HCT116 (cell line): ENCODE results near the gene P3H4. TPM values are rescaled to one million over a fixed set of nuclear protein-coding genes. Genes with fewer than 3 reads are reported as not detected.
A peak's percentile ranks its signal among the peaks of the same experiment; 100 is the strongest.

Source experiments
- ATAC-seq: fragments of 200-7000 bp; cut with Tn5 transposase; 2 replicates; pipeline ENCODE4 v1.9.1; 2020; ENCODE audit warnings: mild to moderate bottlenecking, moderate library complexity
- BruUV-seq: library from RNA; stranded (reverse); fragments of 400-500 nt; replicated peaks from 2 replicates; lab custom pipeline; 2021; lab: Mats Ljungman, UMichigan
- CTCF ChIA-PET: fragments of 300-600 bp; sonication (Branson Sonifier 250); formaldehyde crosslinking; loops from one replicate; lab custom pipeline; 2021; ENCODE audit warnings: antibody characterized with exemption; lab: Charles Lee
- POLR2A ChIA-PET: fragments of 300-600, 350-600 bp; sonication (Branson Sonifier 250); formaldehyde crosslinking; loops from one replicate; lab custom pipeline; 2021; ENCODE audit warnings: antibody characterized with exemption; lab: Charles Lee
- RAD21 ChIA-PET, 2 experiments: fragments of 300-600 bp; sonication (Branson Sonifier 250); formaldehyde crosslinking; loops; one replicate each; lab custom pipeline; 2023; ENCODE audit warnings: low total read pairs in 2 of 2; ENCODE audit not compliant: uncharacterized antibody in 2 of 2, unreplicated experiment in 2 of 2, low non-redundant PET in 1 of 2; lab: Charles Lee
- DNase-seq: peaks from one replicate; pipeline ENCODE4 v3.0.0-alpha.2; 2010; ENCODE audit warnings: low read depth, low spot score
- H2AFZ ChIP-seq: fragments of 200-600 bp; shearing (Covaris generic), sonication (generic); 2 replicates; pipeline ENCODE4 v1.6.1; 2017; ENCODE audit warnings: low read depth, mixed run types, mixed read lengths, antibody characterized with exemption, low read length; ENCODE audit not compliant: poor library complexity, severe bottlenecking
- H3K27ac ChIP-seq: 2 replicates; pipeline ENCODE4 v1.5.1; 2012; ENCODE audit warnings: low read depth, low read length
- H3K27me3 ChIP-seq: fragments of 200-600 bp; sonication (generic); 2 replicates; pipeline ENCODE4 v1.6.1; 2016; ENCODE audit warnings: mixed run types, low read length, mixed read lengths; ENCODE audit not compliant: insufficient read depth
- H3K36me3 ChIP-seq, 2 experiments: fragments of 200-500 bp in 1 of 2; fragments of 200-600 bp in 1 of 2; sonication (Bioruptor generic) in 1 of 2; sonication (generic) in 1 of 2; 2 replicates each; pipeline versions ENCODE4 v1.5.1 to v1.6.1; 2014 to 2016; ENCODE audit warnings: low read length in 2 of 2, inconsistent platforms in 1 of 2, mixed read lengths in 1 of 2, mixed run types in 1 of 2; ENCODE audit not compliant: insufficient read depth in 2 of 2, control insufficient read depth in 1 of 2
- H3K4me1 ChIP-seq, 2 experiments: fragments of 200-600 bp in 1 of 2; sonication (generic) in 1 of 2; 2 replicates each; pipeline versions ENCODE4 v1.5.1 to v1.6.1; 2012 to 2017; ENCODE audit warnings: low read length in 2 of 2, inconsistent platforms in 1 of 2, mild to moderate bottlenecking in 1 of 2, mixed read lengths in 1 of 2, mixed run types in 1 of 2, moderate library complexity in 1 of 2; ENCODE audit not compliant: insufficient read depth in 2 of 2, control insufficient read depth in 1 of 2
- H3K4me2 ChIP-seq: fragments of 200-600 bp; sonication (generic); 2 replicates; pipeline ENCODE4 v1.6.1; 2017; ENCODE audit warnings: mixed run types, low read length, mixed read lengths
- H3K4me3 ChIP-seq, 2 experiments: fragments of 200-600 bp in 1 of 2; sonication (generic) in 1 of 2; replicated peaks in 1 of 2; 2 replicates each; pipeline ENCODE4 v1.5.1; 2011 to 2016; ENCODE audit warnings: low read length in 2 of 2, control low read depth in 1 of 2, low read depth in 1 of 2, mild to moderate bottlenecking in 1 of 2, mixed read lengths in 1 of 2, mixed run types in 1 of 2
- H3K79me2 ChIP-seq: fragments of 200-600 bp; sonication (generic); 2 replicates; pipeline ENCODE4 v1.6.1; 2017; ENCODE audit warnings: mild to moderate bottlenecking, mixed run types, low read length, moderate library complexity, mixed read lengths; ENCODE audit not compliant: insufficient read depth
- H3K9ac ChIP-seq: fragments of 200-600 bp; sonication (generic); 2 replicates; pipeline ENCODE4 v1.6.1; 2016; ENCODE audit warnings: low read length, mixed read lengths
- H3K9me2 ChIP-seq: fragments of 200-600 bp; sonication (generic), shearing (Covaris generic); 2 replicates; pipeline ENCODE4 v1.6.1; 2017; ENCODE audit warnings: mixed run types, mild to moderate bottlenecking, moderate library complexity; ENCODE audit not compliant: insufficient read depth
- H3K9me3 ChIP-seq, 2 experiments: fragments of 200-500 bp in 1 of 2; fragments of 200-600 bp in 1 of 2; sonication (Bioruptor generic) in 1 of 2; sonication (generic) in 1 of 2; 2 replicates each; pipeline ENCODE4 v1.6.1; 2014 to 2017; ENCODE audit warnings: low read length in 2 of 2, mixed read lengths in 2 of 2, inconsistent platforms in 1 of 2, low read depth in 1 of 2, mild to moderate bottlenecking in 1 of 2, mixed run types in 1 of 2, moderate library complexity in 1 of 2; ENCODE audit not compliant: control insufficient read depth in 1 of 2, insufficient read depth in 1 of 2
- H4K20me1 ChIP-seq: fragments of 200-600 bp; sonication (generic), shearing (Covaris generic); 2 replicates; pipeline ENCODE4 v1.6.1; 2017; ENCODE audit warnings: mixed run types, mild to moderate bottlenecking, moderate library complexity; ENCODE audit not compliant: insufficient read depth
- ELF1 ChIP-seq: IDR thresholded peaks from 2 replicates; pipeline ENCODE4 v1.6.1; 2012; ENCODE audit warnings: low read depth, borderline replicate concordance
- FOSL1 ChIP-seq: IDR thresholded peaks from 2 replicates; pipeline ENCODE4 v1.6.1; 2012; ENCODE audit warnings: low read depth
- POLR2AphosphoS5 ChIP-seq: IDR thresholded peaks from 2 replicates; pipeline ENCODE4 v1.6.1; 2011; ENCODE audit warnings: mild to moderate bottlenecking, low read depth, low read length, moderate library complexity
- SP1 ChIP-seq: IDR thresholded peaks from 2 replicates; pipeline ENCODE4 v1.6.1; 2012; ENCODE audit warnings: low read depth
- ZFX ChIP-seq: fragments of 450-650 bp; IDR thresholded peaks from 2 replicates; pipeline ENCODE4 v1.6.1; 2017
- intact Hi-C: fragments of 100-400 bp; cut with micrococcal nuclease; formaldehyde crosslinking; loops from 2 replicates; pipeline ENCODE4 v1.10.0; 2022
- total RNA-seq: library from RNA; stranded (reverse); gene quantifications from one replicate; pipeline ENCODE4 v1.2.1, GENCODE V29; 2021; ENCODE audit not compliant: unreplicated experiment
- TF ChIP-seq, protein P1 (sequence below), 3 experiments: fragments of 200-600 bp in 1 of 3; sonication (generic) in 1 of 3; IDR thresholded peaks in 2 of 3; conservative IDR thresholded peaks in 1 of 3; 2 replicates each; pipeline ENCODE4 v1.5.1; 2012 to 2017; ENCODE audit warnings: low read depth in 2 of 3, low read length in 2 of 3, antibody characterized with exemption in 1 of 3, borderline replicate concordance in 1 of 3, control low read depth in 1 of 3, mild to moderate bottlenecking in 1 of 3, mixed read lengths in 1 of 3, mixed run types in 1 of 3, moderate library complexity in 1 of 3; ENCODE audit not compliant: insufficient read depth in 1 of 3

Gene P3H4
- total RNA-seq, 1 experiment from 2014 or later = 23.4 TPM

GRCh38 chr17:41769985-41770384, 41.8 kb downstream of the P3H4 start:
- Histone ChIP-seq H3K9me3 (no peaks in the 10 kb centered on the region), H3K9ac (no peak overlapping the region), H3K9me2 (no peaks in the 10 kb centered on the region), H3K4me1 (peaks cover 35 to 39% of the 10 kb centered on the region in 2 experiments), H4K20me1 (no peaks in the 10 kb centered on the region), H3K4me2 (no peak overlapping the region), H2AFZ (no peak overlapping the region), H3K4me3 (no peak overlapping the region), H3K79me2 (peaks cover 40% of the 10 kb centered on the region), H3K27ac (no peak overlapping the region), H3K27me3 (no peaks in the 10 kb centered on the region), H3K36me3 (peaks cover 39 to 41% of the 10 kb centered on the region in 2 experiments)
- ChIA-PET RAD21 (no interaction called here), POLR2A (interaction anchor here (1.3 kb wide), 1 partner anchor 16 kb away, joined by 3 read pairs; the partner anchor contains the start of gene JUP), CTCF (no interaction called here)
- ATAC-seq (no peak), DNase-seq (no peak)
- no TSS peak for BruUV-seq
- intact Hi-C loops = no loop called here
- TF ChIP-seq SP1 = no peak
- no peak for TF ChIP-seq FOSL1
- TF ChIP-seq POLR2AphosphoS5 = 0 out of 2 replicates have a peak, but pooled peaks have one; percentile 7
- no peak for TF ChIP-seq ELF1

- POLR2A ChIA-PET = interaction anchor here (1.3 kb wide), 1 partner anchor 17 kb away, joined by 3 read pairs; the partner anchor contains the start of gene JUP
- CTCF ChIA-PET = no interaction called here
- H4K20me1 ChIP-seq = no peaks in the 10 kb centered on the region
- DNase-seq (no peak), ATAC-seq (no peak)
- TF ChIP-seq POLR2AphosphoS5 = 0 out of 2 replicates have a peak, but pooled peaks have one; percentile 11
- no peak for TF ChIP-seq ZFX
- TF ChIP-seq, protein P1, sequence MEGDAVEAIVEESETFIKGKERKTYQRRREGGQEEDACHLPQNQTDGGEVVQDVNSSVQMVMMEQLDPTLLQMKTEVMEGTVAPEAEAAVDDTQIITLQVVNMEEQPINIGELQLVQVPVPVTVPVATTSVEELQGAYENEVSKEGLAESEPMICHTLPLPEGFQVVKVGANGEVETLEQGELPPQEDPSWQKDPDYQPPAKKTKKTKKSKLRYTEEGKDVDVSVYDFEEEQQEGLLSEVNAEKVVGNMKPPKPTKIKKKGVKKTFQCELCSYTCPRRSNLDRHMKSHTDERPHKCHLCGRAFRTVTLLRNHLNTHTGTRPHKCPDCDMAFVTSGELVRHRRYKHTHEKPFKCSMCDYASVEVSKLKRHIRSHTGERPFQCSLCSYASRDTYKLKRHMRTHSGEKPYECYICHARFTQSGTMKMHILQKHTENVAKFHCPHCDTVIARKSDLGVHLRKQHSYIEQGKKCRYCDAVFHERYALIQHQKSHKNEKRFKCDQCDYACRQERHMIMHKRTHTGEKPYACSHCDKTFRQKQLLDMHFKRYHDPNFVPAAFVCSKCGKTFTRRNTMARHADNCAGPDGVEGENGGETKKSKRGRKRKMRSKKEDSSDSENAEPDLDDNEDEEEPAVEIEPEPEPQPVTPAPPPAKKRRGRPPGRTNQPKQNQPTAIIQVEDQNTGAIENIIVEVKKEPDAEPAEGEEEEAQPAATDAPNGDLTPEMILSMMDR (IDR thresholded peaks at IDR 0.05 in 2 of 3, conservative IDR thresholded peaks at IDR 0.05 in 1 of 3; ENCODE audit: borderline replicate concordance in 1 of 3, insufficient read depth in 1 of 3, low read depth in 2 of 3, low read length in 2 of 3) = no peak
- intact Hi-C loops = no loop called here
- H3K9ac ChIP-seq = no peak overlapping the region
- H3K4me1 ChIP-seq = peaks cover 29 to 33% of the 10 kb centered on the region in 2 experiments
- H3K79me2 ChIP-seq = peaks cover 34% of the 10 kb centered on the region; the same call in 1 of the 2 replicates
- peaks cover 45 to 47% of the 10 kb centered on the region in 2 experiments for H3K36me3 ChIP-seq
- no peak overlapping the region for H3K4me2 ChIP-seq
- H3K27ac ChIP-seq = no peak overlapping the region
- no peaks in the 10 kb centered on the region for H3K9me3 ChIP-seq
- no peak overlapping the region for H3K4me3 ChIP-seq
- RAD21 ChIA-PET = no interaction called here
- BruUV-seq = TSS peak; percentile 11
- H2AFZ ChIP-seq = no peak overlapping the region
- no peaks in the 10 kb centered on the region for H3K27me3 ChIP-seq
- H3K9me2 ChIP-seq = no peaks in the 10 kb centered on the region
These were observed 42.3 kb downstream of the P3H4 start for GRCh38 chr17:41769346-41769862.
